A673 (cell line): ENCODE results near the gene IGF2.

Experiments used
- EZH2 ChIP-seq: fragments of 200-600 bp; sonication (generic); IDR thresholded peaks from 2 replicates; pipeline ENCODE4 v1.6.1; 2017; ENCODE audit warnings: borderline replicate concordance, low read depth, mild to moderate bottlenecking, mixed read lengths, antibody characterized with exemption, low read length; ENCODE audit not compliant: poor library complexity, severe bottlenecking
- TF ChIP-seq, protein P1 (sequence below): fragments of 300-800, 200-600 bp; sonication (generic); conservative IDR thresholded peaks from 2 replicates; pipeline ENCODE4 v1.5.1; 2017; ENCODE audit warnings: low read depth, mild to moderate bottlenecking, antibody characterized with exemption, low read length, moderate library complexity, mixed read lengths

DNA sequence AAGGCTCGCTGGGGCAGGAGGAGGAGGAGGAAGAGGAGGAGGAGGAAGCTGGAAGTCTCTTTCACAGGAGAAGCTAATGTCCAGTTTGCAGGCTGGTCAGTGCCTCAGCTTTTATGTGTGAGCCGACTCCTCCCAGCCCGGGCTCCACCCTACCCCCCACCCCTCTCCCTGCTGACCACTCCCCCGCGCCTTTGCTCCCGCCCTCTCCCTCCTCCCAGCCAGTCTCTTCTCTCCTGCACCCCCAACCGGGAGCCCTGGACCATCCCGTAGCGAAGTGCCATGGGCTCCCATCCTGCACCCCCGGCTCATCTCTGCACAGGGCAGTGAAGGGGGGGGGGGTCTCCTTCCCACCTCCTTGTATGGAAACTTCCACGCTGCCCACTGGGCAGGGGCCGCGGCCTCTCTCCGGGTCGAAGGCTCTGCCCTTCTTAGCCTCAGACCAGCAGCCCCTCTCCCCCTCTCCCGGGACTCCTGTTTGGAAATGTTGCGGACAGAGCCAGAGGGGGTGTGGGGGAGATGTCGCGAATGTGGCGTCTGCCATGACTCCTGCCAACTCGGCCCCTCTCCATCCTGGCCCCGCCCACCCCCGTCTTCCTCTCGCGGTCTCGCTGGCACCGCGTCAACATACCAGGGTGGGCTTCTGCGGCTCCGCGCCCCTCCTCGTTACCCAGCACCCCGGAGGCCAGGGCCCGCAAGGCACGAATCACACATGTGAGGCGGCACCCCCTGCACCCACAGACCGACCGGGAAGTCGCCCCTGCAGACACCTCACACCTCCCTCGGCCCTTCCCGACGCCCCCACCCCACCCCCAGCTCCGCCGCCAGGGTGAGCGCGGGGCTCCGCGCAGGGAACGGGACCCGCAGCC is 1.8 kb downstream of the IGF2 start:
- TF ChIP-seq, protein P1, sequence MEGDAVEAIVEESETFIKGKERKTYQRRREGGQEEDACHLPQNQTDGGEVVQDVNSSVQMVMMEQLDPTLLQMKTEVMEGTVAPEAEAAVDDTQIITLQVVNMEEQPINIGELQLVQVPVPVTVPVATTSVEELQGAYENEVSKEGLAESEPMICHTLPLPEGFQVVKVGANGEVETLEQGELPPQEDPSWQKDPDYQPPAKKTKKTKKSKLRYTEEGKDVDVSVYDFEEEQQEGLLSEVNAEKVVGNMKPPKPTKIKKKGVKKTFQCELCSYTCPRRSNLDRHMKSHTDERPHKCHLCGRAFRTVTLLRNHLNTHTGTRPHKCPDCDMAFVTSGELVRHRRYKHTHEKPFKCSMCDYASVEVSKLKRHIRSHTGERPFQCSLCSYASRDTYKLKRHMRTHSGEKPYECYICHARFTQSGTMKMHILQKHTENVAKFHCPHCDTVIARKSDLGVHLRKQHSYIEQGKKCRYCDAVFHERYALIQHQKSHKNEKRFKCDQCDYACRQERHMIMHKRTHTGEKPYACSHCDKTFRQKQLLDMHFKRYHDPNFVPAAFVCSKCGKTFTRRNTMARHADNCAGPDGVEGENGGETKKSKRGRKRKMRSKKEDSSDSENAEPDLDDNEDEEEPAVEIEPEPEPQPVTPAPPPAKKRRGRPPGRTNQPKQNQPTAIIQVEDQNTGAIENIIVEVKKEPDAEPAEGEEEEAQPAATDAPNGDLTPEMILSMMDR, result no peak
- peak; percentile 14 for TF ChIP-seq EZH2
